ENCODE measurements around the gene CFAP119. TPM values are rescaled to one million over a fixed set of nuclear protein-coding genes. Genes with fewer than 3 reads are reported as not detected.

The CFAP119 gene
- total RNA-seq, 1 donor, result 2.9 TPM

DNA sequence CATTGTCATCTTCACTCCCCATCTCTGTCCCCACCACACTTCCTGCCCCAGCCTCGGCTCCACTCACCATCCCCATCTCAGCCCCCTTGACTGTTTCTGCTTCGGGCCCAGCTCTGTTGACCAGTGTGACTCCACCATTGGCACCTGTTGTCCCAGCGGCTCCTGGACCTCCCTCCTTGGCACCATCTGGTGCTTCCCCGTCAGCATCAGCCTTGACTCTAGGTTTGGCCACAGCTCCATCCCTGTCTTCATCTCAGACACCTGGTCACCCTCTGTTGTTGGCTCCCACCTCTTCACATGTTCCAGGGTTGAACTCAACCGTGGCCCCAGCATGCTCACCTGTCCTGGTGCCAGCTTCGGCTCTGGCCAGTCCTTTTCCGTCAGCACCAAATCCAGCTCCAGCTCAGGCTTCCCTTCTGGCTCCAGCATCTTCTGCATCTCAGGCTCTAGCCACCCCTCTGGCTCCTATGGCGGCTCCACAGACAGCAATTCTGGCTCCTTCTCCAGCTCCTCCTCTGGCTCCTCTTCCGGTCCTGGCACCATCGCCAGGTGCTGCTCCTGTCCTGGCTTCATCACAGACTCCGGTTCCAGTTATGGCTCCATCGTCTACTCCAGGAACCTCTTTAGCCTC is 38.0 kb downstream of the CFAP119 start:
- TF ChIP-seq, protein P1, sequence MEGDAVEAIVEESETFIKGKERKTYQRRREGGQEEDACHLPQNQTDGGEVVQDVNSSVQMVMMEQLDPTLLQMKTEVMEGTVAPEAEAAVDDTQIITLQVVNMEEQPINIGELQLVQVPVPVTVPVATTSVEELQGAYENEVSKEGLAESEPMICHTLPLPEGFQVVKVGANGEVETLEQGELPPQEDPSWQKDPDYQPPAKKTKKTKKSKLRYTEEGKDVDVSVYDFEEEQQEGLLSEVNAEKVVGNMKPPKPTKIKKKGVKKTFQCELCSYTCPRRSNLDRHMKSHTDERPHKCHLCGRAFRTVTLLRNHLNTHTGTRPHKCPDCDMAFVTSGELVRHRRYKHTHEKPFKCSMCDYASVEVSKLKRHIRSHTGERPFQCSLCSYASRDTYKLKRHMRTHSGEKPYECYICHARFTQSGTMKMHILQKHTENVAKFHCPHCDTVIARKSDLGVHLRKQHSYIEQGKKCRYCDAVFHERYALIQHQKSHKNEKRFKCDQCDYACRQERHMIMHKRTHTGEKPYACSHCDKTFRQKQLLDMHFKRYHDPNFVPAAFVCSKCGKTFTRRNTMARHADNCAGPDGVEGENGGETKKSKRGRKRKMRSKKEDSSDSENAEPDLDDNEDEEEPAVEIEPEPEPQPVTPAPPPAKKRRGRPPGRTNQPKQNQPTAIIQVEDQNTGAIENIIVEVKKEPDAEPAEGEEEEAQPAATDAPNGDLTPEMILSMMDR (IDR thresholded peaks at IDR 0.05; ENCODE audit: extremely low read depth, low read depth, low read length), result no peak
- peaks cover 22% of the 10 kb centered on the region for H4K20me1 ChIP-seq (ENCODE audit: insufficient read depth, low read length)
- peaks cover 43% of the 10 kb centered on the region for H3K79me2 ChIP-seq (ENCODE audit: insufficient read depth, low read length)

GRCh38 chr16:30722916-30723315 is 38.9 kb downstream of the CFAP119 start:
- no peak overlapping the region for H2AFZ ChIP-seq (ENCODE audit: low read length)
- no peaks in the 10 kb centered on the region for H3K4me1 ChIP-seq (ENCODE audit: insufficient read depth, low read length)
- H3K36me3 ChIP-seq (ENCODE audit: insufficient read depth, low read length), result peaks cover 82% of the 10 kb centered on the region
- H3K27ac ChIP-seq (ENCODE audit: low read depth, low read length), result no peak overlapping the region
- no peak overlapping the region for H3K4me2 ChIP-seq (ENCODE audit: insufficient read depth, low read length)
- H4K20me1 ChIP-seq (ENCODE audit: insufficient read depth, low read length), result peaks cover 22% of the 10 kb centered on the region
- TF ChIP-seq, protein P1 (IDR thresholded peaks at IDR 0.05; ENCODE audit: extremely low read depth, low read depth, low read length), result no peak
- H3K4me3 ChIP-seq (ENCODE audit: insufficient read depth, low read length), result no peak overlapping the region
- peaks cover 41% of the 10 kb centered on the region for H3K79me2 ChIP-seq (ENCODE audit: insufficient read depth, low read length)
- H3K27me3 ChIP-seq (ENCODE audit: insufficient read depth, low read length), result no peaks in the 10 kb centered on the region
- H3K9me3 ChIP-seq (ENCODE audit: low read depth, low read length), result no peaks in the 10 kb centered on the region
- DNase-seq (ENCODE audit: insufficient read length, low spot score, missing footprints), result peak; percentile 75

More for the DNA sequence above, 38.0 kb downstream of the CFAP119 start:
- Histone ChIP-seq H3K9me3 (ENCODE audit: low read depth, low read length) (no peaks in the 10 kb centered on the region), H3K4me1 (ENCODE audit: insufficient read depth, low read length) (no peaks in the 10 kb centered on the region), H3K4me3 (ENCODE audit: insufficient read depth, low read length) (no peak overlapping the region), H3K4me2 (ENCODE audit: insufficient read depth, low read length) (no peak overlapping the region), H3K36me3 (ENCODE audit: insufficient read depth, low read length) (peaks cover 86% of the 10 kb centered on the region), H2AFZ (ENCODE audit: low read length) (no peak overlapping the region), H3K27me3 (ENCODE audit: insufficient read depth, low read length) (no peaks in the 10 kb centered on the region), H3K27ac (ENCODE audit: low read depth, low read length) (no peak overlapping the region)
- no peak for DNase-seq (ENCODE audit: insufficient read length, low spot score, missing footprints)

DNA sequence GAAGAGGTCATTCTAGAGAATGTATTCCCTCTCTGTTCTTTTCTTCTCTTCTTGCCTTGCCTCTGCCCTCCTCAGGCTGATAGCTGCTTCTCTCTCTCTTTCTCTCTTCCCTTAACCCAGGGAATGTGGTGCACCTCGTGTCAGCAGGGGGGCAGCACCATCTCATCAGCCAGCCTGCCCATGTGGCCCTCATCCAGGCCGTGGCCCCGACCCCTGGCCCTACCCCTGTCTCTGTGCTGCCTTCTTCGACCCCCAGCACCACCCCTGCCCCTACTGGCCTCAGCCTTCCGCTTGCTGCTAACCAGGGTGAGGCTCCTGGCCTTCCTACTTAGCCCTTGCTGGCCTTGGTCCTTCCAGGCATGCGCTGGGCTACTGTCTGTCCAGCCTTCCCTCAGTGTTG is 39.4 kb downstream of the CFAP119 start:
- Histone ChIP-seq H3K4me2 (ENCODE audit: insufficient read depth, low read length) (no peak overlapping the region), H3K79me2 (ENCODE audit: insufficient read depth, low read length) (peaks cover 42% of the 10 kb centered on the region), H3K4me3 (ENCODE audit: insufficient read depth, low read length) (no peak overlapping the region), H2AFZ (ENCODE audit: low read length) (no peak overlapping the region), H3K4me1 (ENCODE audit: insufficient read depth, low read length) (no peaks in the 10 kb centered on the region), H4K20me1 (ENCODE audit: insufficient read depth, low read length) (peaks cover 22% of the 10 kb centered on the region), H3K27me3 (ENCODE audit: insufficient read depth, low read length) (no peaks in the 10 kb centered on the region), H3K27ac (ENCODE audit: low read depth, low read length) (no peak overlapping the region), H3K9me3 (ENCODE audit: low read depth, low read length) (no peaks in the 10 kb centered on the region), H3K36me3 (ENCODE audit: insufficient read depth, low read length) (peaks cover 83% of the 10 kb centered on the region)
- peak; percentile 71 for DNase-seq (ENCODE audit: insufficient read length, low spot score, missing footprints)
- TF ChIP-seq, protein P1 (IDR thresholded peaks at IDR 0.05; ENCODE audit: extremely low read depth, low read depth, low read length), result no peak

DNA sequence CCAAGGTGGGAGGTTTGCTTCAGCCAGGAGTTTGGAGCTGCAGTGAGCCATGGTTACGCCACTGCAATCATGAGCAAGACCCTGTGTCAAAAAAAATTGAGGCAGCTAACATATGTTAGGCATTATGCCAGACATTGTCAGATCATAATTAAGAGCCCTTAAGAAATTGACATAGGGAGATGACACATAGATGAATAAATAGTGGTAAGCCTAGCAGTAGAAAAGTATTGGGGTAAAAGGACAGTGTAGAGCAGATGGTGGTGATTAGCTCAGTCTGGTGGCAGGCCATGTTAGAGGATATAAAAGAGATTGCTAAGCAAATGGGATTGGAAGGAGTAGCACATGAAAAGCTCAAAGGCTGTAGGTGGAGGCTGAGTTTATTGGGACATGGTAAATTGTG is 40.3 kb downstream of the CFAP119 start:
- Histone ChIP-seq H3K4me2 (ENCODE audit: insufficient read depth, low read length) (no peak overlapping the region), H2AFZ (ENCODE audit: low read length) (no peak overlapping the region), H3K4me1 (ENCODE audit: insufficient read depth, low read length) (no peaks in the 10 kb centered on the region), H3K27ac (ENCODE audit: low read depth, low read length) (no peak overlapping the region), H3K4me3 (ENCODE audit: insufficient read depth, low read length) (no peak overlapping the region), H3K36me3 (ENCODE audit: insufficient read depth, low read length) (peaks cover 87% of the 10 kb centered on the region), H4K20me1 (ENCODE audit: insufficient read depth, low read length) (peaks cover 28% of the 10 kb centered on the region), H3K27me3 (ENCODE audit: insufficient read depth, low read length) (no peaks in the 10 kb centered on the region), H3K79me2 (ENCODE audit: insufficient read depth, low read length) (peaks cover 48% of the 10 kb centered on the region), H3K9me3 (ENCODE audit: low read depth, low read length) (no peaks in the 10 kb centered on the region)
- TF ChIP-seq, protein P1 (IDR thresholded peaks at IDR 0.05; ENCODE audit: extremely low read depth, low read depth, low read length), result no peak
- peak; percentile 82 for DNase-seq (ENCODE audit: insufficient read length, low spot score, missing footprints)
